GOT3 (cell line): Measurements from ENCODE around the gene PPP4C.
A peak's percentile ranks its signal among the peaks of the same experiment; 100 is the strongest.
"Not testable (repeated sequence)": the region's sequence is repeated elsewhere in the genome, so short reads cannot be mapped to it uniquely, and the experiment has no call there.

Source experiments
- DNase-seq: peaks from one replicate; lab custom pipeline; 2025; ENCODE audit warnings: mixed read lengths; lab: John Stamatoyannopoulos, UW

The PPP4C gene

GRCh38 chr16:30075503-30076275 is at the start of gene PPP4C:
TSS of gene PPP4C (plus strand) at chr16:30075994. CDS start at chr16:30076378, 384 bp downstream.
- peak; percentile 83 for DNase-seq

- no peak for DNase-seq
Observed at GRCh38 chr16:30026449-30026848, 49.3 kb upstream of the PPP4C start.

- DNase-seq, result no peak
Observed at GRCh38 chr16:30027588-30028437, 48.0 kb upstream of the PPP4C start.

- DNase-seq, result no peak
Observed at GRCh38 chr16:30028438-30029076, 47.2 kb upstream of the PPP4C start.

GRCh38 chr16:30030011-30030685 is 45.6 kb upstream of the PPP4C start:
- DNase-seq, result no peak

GRCh38 chr16:30030841-30031413 is 44.9 kb upstream of the PPP4C start, which contains the start of gene TLCD3B:
TSS of gene TLCD3B (minus strand) at chr16:30031271. CDS start at chr16:30030527, 744 bp downstream.
- DNase-seq, result no peak

GRCh38 chr16:30031477-30031918 is 44.3 kb upstream of the PPP4C start:
- no peak for DNase-seq

- DNase-seq, result peak; percentile 21
Observed at GRCh38 chr16:30032083-30032819, 43.5 kb upstream of the PPP4C start.

- DNase-seq, result no peak
Observed at GRCh38 chr16:30033270-30033669, 42.5 kb upstream of the PPP4C start.

- DNase-seq, result no peak
Observed at GRCh38 chr16:30040221-30040620, 35.6 kb upstream of the PPP4C start.

- DNase-seq, result not testable (repeated sequence)
Observed at GRCh38 chr16:30040690-30041089, 35.1 kb upstream of the PPP4C start.

- DNase-seq, result no peak
Observed at GRCh38 chr16:30041841-30042240, 34.0 kb upstream of the PPP4C start.

GRCh38 chr16:30046178-30046577 is 29.6 kb upstream of the PPP4C start:
- no peak for DNase-seq

- DNase-seq, result no peak
Observed at GRCh38 chr16:30046588-30046987, 29.2 kb upstream of the PPP4C start.

GRCh38 chr16:30049871-30050270 is 25.9 kb upstream of the PPP4C start:
- DNase-seq, result no peak

- no peak for DNase-seq
Observed at GRCh38 chr16:30051518-30051917, 24.3 kb upstream of the PPP4C start.

GRCh38 chr16:30052671-30053372 is 23.0 kb upstream of the PPP4C start:
- peak; percentile 80 for DNase-seq

- DNase-seq, result no peak
Observed at GRCh38 chr16:30053376-30054015, 22.3 kb upstream of the PPP4C start.

GRCh38 chr16:30054451-30054850 is 21.3 kb upstream of the PPP4C start:
- no peak for DNase-seq
